Breast epithelium (tissue), 4 donors: ENCODE data around the gene DYSF. TPM values are rescaled to one million over a fixed set of nuclear protein-coding genes. Genes with fewer than 3 reads are reported as not detected.

Experiments
- DNase-seq, 2 donors: peaks; one replicate each; pipeline ENCODE4 v3.0.0-alpha.2; 2019; ENCODE audit warnings: low spot score in 2 of 2
- H3K27ac ChIP-seq, 2 donors: fragments of 200-600 bp; sonication (generic) in 1 of 2; one replicate each; pipeline ENCODE4 v1.5.1; 2016 to 2019; ENCODE audit warnings: mild to moderate bottlenecking in 1 of 2
- H3K27me3 ChIP-seq, 2 donors: fragments of 200-600 bp; sonication (generic) in 1 of 2; one replicate each; pipeline versions ENCODE4 v1.5.1 to v1.6.0; 2017 to 2019; ENCODE audit warnings: control low read depth in 1 of 2, mild to moderate bottlenecking in 1 of 2
- H3K36me3 ChIP-seq: fragments of 200-600 bp; one replicate; pipeline ENCODE4 v1.5.1; 2019
- H3K4me1 ChIP-seq, 2 donors: fragments of 200-600 bp; sonication (generic); one replicate each; pipeline ENCODE4 v1.5.1; 2016 to 2019; ENCODE audit warnings: control low read depth in 1 of 2
- H3K4me3 ChIP-seq, 3 donors: fragments of 200-600 bp; sonication (generic); 1 replicate in 2 of 3; 2 replicates in 1 of 3; pipeline ENCODE4 v1.5.1; 2016 to 2019; ENCODE audit warnings: mild to moderate bottlenecking in 3 of 3, moderate library complexity in 2 of 3
- H3K9me3 ChIP-seq, 2 donors: fragments of 200-600 bp; sonication (generic) in 1 of 2; one replicate each; pipeline ENCODE4 v1.5.1; 2016 to 2019; ENCODE audit warnings: control low read depth in 1 of 2
- CTCF ChIP-seq, 3 donors: fragments of 450-650 bp; IDR thresholded peaks; one replicate each; pipeline ENCODE4 v1.5.1; 2016 to 2017; ENCODE audit warnings: antibody characterized with exemption in 3 of 3, mild to moderate bottlenecking in 3 of 3, moderate library complexity in 3 of 3
- POLR2A ChIP-seq: fragments of 450-650 bp; IDR thresholded peaks from one replicate; pipeline ENCODE4 v1.6.1; 2016; ENCODE audit warnings: antibody characterized with exemption, mild to moderate bottlenecking, moderate library complexity
- POLR2AphosphoS5 ChIP-seq, 3 donors: sonication (generic); formaldehyde crosslinking; IDR thresholded peaks; one replicate each; pipeline ENCODE4 v1.6.1; 2017; ENCODE audit warnings: antibody characterized with exemption in 3 of 3
- intact Hi-C: fragments of 100-400 bp; cut with DNase I; formaldehyde crosslinking; loops from one replicate; pipeline ENCODE4 v1.15.1; 2023; ENCODE audit warnings: low total_unique reads
- total RNA-seq, 3 donors: library from RNA; depleted of rRNA; stranded (reverse); fragments of >200 nt; gene quantifications; one replicate each; pipeline ENCODE4 v1.1.0, GENCODE V29; 2016

The DYSF gene
- total RNA-seq, 3 donors from 2014 or later = 3.0 to 15.7 (median 4.8) TPM

GRCh38 chr2:71630454-71631328 lies 177.3 kb downstream of the DYSF start:
- H3K4me1 ChIP-seq = peaks cover 0 to 7% of the 10 kb centered on the region in 2 donors
- DNase-seq = no peak
- no peaks in the 10 kb centered on the region for H3K27me3 ChIP-seq
- no peak overlapping the region for H3K4me3 ChIP-seq
- H3K9me3 ChIP-seq = no peaks in the 10 kb centered on the region
- TF ChIP-seq CTCF (IDR thresholded peaks at IDR 0.05) = no peak
- TF ChIP-seq POLR2AphosphoS5 (IDR thresholded peaks at IDR 0.05) = no peak
- TF ChIP-seq POLR2A = no peak
- H3K27ac ChIP-seq = peak overlapping the region in 1 of 2 donors; percentile 17
- no peaks in the 10 kb centered on the region for H3K36me3 ChIP-seq
- intact Hi-C loops = no loop called here

- no peak for TF ChIP-seq CTCF (IDR thresholded peaks at IDR 0.05)
- TF ChIP-seq POLR2AphosphoS5 (IDR thresholded peaks at IDR 0.05) = no peak
- TF ChIP-seq POLR2A = no peak
- Histone ChIP-seq H3K9me3 (no peaks in the 10 kb centered on the region), H3K27me3 (no peaks in the 10 kb centered on the region), H3K4me1 (peaks cover 0 to 7% of the 10 kb centered on the region in 2 donors), H3K4me3 (peak overlapping the region in 2 of 3 donors; percentile 27 to 51), H3K27ac (peak overlapping the region in 1 of 2 donors; percentile 17), H3K36me3 (no peaks in the 10 kb centered on the region)
- intact Hi-C loops = no loop called here
- peak in 1 of 2 donors; percentile 39 for DNase-seq
These were observed 178.1 kb downstream of the DYSF start for GRCh38 chr2:71631411-71631931.

- Histone ChIP-seq H3K4me1 (peaks cover 0 to 7% of the 10 kb centered on the region in 2 donors), H3K27ac (no peak overlapping the region), H3K4me3 (no peak overlapping the region), H3K36me3 (no peaks in the 10 kb centered on the region), H3K9me3 (no peaks in the 10 kb centered on the region), H3K27me3 (no peaks in the 10 kb centered on the region)
- no peak for TF ChIP-seq POLR2A
- no peak for TF ChIP-seq POLR2AphosphoS5 (IDR thresholded peaks at IDR 0.05)
- no peak for TF ChIP-seq CTCF (IDR thresholded peaks at IDR 0.05)
- intact Hi-C loops = no loop called here
- DNase-seq = no peak
These were observed 179.7 kb downstream of the DYSF start for GRCh38 chr2:71633086-71633485.

- TF ChIP-seq CTCF (IDR thresholded peaks at IDR 0.05) = no peak
- TF ChIP-seq POLR2A = no peak
- no peak for TF ChIP-seq POLR2AphosphoS5 (IDR thresholded peaks at IDR 0.05)
- Histone ChIP-seq H3K27ac (no peak overlapping the region), H3K9me3 (no peaks in the 10 kb centered on the region), H3K27me3 (no peaks in the 10 kb centered on the region), H3K4me3 (no peak overlapping the region), H3K4me1 (peaks cover 0 to 7% of the 10 kb centered on the region in 2 donors), H3K36me3 (no peaks in the 10 kb centered on the region)
- no peak for DNase-seq
- intact Hi-C loops = no loop called here
These were observed 181.2 kb downstream of the DYSF start for GRCh38 chr2:71634567-71634966.

GRCh38 chr2:71635798-71636197 lies 182.4 kb downstream of the DYSF start:
- intact Hi-C loops = no loop called here
- H3K27me3 ChIP-seq = no peaks in the 10 kb centered on the region
- TF ChIP-seq POLR2AphosphoS5 (IDR thresholded peaks at IDR 0.05) (no peak), POLR2A (no peak), CTCF (IDR thresholded peaks at IDR 0.05) (no peak)

More at GRCh38 chr2:71635798-71636197, 182.4 kb downstream of the DYSF start:
- Histone ChIP-seq H3K4me1 (peaks cover 0 to 7% of the 10 kb centered on the region in 2 donors), H3K27ac (no peak overlapping the region), H3K9me3 (no peaks in the 10 kb centered on the region), H3K36me3 (no peaks in the 10 kb centered on the region), H3K4me3 (no peak overlapping the region)
- no peak for DNase-seq
